GM21825 (cell line): ENCODE results near the gene FARP1.

ENCODE experiments used
- ATAC-seq: cut with Tn5 transposase; IDR thresholded peaks from one replicate; pipeline ENCODE4 v1.9.1; 2021; ENCODE audit warnings: mild to moderate bottlenecking, moderate library complexity; ENCODE audit not compliant: unreplicated experiment

FARP1 gene

DNA sequence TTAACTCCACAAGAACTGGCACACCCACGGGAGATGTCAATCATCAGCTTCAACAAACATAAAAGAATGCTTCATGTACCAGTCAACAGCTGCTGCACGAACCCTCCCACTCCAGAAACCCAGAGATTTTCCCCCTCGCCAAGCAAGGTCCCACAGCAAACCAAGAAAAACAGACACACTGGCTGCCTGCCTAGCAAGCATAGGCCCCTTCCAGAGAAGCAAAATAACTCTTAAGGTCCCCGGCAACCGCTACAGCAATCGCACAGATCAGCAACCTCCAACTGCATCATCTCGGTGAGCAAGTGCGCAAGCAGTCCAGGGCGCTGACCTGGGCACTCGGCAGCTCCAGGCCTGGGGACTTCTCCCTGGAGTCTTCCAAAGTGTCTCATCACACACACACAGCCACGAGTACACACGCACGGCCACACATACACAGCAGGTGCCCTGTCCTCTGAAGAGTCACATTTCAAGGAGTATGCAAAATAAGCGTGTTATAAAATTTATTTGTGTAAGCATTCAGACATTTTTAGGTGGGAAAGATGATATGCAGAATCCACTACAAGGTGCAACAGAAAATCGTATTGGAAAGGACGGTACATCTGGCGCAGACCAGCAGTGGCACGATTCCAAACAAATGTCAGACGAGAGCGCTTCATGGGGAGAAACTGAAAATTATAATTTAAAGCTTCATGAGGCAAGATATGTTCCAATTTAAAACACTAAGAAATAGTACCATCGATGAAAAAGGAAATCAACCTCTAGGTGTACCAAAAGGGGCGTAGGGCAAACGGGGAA, 309.0 kb downstream of the FARP1 start:
- ATAC-seq: no peak

DNA sequence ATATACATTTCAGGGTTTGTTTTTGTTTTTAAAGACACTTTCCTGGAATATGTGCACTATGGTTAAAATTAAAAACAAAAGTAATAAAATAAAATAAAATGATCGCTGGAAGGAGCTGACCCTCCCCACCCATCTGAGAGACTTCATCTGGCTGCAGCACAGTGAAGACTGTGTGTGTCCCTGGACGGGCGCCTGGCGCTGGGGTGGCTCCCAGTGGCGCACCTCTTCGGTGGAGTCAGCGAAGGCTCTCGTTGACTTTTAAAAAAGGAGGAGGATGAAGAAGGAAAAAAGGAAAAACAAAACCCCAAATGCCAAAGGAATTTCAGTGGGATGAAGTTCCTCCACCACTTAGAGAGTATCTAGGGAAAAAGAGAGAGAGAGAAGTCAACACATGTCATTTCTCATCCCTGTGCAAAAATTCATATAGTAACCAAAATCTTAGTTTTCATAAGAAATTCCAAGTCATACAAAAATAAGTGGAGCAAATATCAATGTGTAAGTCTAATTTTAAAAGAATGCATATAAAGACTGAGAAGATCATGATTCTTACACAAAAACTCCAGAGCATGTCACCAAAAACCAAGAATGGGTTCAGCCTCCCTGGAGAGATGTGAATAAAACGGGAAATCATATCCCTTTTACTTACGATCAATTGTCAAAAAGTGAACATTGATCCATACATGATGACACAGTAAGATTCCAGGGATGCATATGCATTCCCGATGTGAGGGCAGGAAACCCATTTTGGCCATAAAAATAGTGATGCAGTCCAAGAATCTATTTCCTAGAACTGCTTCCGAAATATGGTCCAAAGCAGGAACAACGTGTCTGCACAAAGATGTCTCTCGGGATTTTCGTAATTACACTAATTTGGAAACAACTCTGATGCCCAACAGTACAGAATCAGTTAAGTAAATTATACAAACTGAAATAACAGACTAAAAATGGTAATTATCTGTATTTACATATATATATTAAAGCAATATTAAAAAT, 310.3 kb downstream of the FARP1 start:
- ATAC-seq: no peak

DNA sequence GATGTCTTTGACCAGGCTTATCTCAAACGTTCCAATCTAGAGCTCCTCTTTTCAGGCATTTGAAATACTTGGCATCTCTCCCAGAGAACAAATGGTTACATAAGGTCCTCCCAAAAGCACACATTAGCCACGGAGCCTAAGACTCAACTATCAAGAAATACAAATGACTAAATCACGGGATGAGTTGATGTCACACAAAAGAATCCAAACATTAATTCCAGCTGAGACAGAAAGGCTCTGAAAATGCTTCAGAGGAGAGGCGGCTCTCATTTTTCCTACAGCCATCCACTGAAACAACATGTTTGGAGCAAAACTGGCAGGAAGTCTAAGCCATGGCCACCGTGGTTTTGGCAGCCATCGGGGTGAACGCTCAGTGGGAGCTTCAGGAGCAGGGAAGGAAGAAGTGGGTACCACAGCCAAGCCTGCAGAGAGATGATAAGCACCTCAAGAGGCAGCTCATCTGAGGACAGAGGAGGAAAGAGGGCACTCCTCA, 311.5 kb downstream of the FARP1 start:
- ATAC-seq: no peak

DNA sequence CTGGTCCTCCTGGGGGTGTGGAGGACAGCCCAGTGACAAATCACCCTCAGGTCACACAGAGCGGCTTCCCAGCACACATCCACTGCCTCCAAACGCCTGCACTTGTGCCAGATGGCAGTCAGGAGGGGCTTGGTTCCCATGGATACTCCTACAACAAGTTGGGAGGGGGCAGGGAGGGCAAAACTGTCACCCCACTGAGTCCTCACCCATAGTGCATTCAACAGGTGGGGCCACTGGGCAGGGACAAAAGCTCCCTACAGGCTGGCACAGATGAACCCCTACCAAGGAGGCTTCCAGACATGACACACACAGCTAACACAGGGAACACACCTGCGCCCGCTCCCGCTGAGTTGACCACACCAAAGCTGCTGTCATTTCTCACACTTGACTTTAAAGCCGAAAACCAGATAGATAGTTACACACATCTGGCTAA, 313.5 kb downstream of the FARP1 start:
- ATAC-seq: no peak

DNA sequence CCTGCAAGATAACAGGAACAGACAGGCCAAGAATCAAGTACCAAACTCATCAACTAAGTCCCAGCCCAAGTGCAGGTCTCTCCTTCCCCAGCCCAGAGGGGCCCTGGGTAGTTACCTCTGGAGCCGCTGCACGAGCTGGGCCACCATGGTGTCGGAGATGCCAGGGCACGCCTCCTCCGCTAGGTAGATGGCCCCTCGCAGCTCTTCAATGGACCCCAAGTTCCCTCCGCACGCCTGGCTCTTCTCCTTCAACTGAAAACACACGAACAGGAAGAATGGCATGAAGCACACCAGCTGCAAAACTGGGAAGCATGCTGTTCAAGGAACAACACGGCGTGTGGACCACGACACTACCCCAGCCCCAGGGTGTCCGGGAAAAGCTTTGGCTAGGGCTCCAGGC, 314.2 kb downstream of the FARP1 start:
- ATAC-seq: no peak

DNA sequence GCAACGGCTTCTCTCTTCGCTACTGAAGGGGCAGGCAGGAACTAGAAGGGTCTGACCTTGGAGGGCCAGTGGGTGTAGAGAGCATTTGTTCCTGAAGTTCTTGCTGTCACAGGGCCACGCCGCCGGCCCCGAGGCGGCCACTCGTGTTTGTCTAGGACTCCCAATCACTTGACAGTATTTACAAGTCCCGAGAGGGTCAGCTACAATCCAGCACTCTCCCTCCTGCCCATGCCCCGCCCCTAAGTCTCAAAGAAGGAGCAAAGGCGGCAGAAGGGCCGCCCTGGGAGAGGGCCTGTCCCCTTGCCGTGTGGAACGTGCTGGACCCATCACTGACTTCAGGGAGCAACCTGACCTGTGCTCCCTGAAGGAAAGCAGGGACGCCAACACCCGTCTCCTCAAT, 315.5 kb downstream of the FARP1 start:
- ATAC-seq: no peak

DNA sequence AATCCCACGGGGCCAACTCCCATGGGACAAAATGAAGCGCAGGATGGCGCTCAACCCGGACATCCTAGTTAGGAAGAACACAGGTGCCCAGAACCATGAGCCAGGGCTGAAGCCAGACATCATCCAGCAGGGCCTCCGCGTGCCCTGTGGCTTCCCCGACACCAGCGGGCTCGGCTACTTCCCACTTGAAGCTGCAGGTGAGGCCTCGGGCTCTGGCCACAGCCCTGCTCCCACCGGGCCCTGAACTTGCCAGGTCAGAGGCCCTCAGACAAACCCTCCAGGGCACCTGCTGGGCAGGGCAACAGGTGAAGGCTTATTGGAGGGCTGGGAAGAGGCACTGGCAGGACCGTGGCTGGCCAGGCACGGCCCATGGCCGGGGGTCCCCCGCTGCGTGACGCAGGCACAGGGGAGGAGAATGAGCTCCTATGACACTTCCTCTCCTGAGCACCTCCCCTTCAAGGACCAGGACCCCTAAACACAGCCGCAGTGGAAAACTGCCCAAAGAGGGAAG, 316.3 kb downstream of the FARP1 start:
- ATAC-seq: no peak

DNA sequence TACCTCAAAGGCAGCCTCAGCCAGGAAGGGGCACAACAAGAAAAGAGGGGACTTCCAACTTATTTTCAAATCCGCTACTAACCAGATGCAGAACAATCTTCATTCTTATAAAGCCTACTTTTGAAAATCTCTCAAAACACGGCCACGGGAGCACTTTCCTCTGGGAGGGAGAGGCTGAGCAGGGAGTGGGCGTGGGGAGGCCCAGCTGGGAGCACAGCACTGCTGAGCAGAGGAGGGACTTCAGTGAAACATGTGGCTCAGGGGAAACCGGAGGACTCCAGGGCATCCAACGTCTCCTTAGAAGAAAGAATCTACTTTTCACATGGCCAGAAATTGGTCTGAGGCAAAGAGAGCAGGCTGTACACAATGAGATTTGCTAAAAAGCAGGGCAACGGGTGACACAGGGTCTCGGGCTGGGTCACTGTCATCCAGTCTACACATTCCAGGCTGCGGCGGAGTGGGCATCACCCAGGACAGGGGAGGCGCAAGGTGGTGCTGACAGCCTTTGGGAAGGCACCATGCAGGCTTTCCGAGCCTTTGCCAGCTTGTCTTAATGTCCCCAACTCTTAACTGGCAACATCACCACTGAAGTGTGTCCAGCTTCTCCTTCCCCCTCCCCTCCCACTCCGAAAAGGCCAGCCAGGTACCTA, 317.0 kb downstream of the FARP1 start:
- no peak for ATAC-seq

DNA sequence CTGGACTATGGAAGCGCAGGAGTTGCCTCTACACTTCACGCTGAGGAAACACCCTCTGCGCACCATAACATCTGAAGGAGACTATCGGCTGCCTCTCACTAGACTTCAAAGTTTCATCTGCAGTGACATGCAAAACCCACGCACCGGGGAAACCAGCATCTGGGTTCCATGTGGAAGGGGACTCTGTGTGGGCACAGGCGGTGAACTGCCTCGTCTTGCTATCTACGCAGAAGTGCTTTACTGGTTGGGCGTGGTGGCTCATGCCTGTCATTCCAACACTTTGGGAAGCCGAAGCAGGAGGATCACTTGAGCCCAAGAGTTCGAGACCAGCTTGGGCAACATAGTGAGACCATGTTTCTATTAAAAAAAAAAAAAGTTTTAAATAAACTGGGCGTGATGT, 317.6 kb downstream of the FARP1 start:
- no peak for ATAC-seq

DNA sequence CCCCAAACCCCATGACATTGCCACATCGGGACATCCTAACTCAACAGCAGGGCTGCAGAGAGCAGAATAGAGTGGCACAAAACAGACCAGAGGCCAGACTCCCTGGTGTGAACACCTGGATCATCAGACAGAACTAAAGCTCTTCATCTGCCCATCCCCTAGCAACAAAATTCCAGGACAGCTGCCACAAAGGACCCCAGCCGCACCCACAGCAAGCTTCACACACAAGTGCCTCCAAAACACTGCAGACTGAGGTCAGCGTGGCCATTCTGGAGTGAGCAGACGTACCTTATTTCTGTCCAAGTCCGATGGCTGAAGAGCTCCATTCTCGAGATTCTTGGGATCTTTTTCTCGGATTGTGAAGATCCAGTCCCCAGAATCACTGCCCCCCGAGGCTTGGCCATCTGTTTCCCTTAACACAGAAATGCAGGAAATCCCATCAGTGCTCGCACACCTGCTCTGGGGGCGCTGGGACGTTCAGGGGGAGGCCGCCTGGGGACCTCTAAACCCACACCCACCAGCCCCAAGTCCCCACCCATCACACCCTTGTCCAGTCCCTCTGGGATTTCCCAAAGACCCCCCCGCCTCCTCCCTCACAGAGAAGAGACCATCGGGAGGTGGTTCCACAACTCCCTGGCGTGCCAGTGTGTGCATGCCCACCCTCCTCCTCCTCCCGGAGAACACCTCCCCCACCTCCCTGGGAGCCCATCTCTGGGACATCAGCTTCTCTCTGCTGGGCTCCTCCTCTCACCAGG, 318.8 kb downstream of the FARP1 start:
- no peak for ATAC-seq

DNA sequence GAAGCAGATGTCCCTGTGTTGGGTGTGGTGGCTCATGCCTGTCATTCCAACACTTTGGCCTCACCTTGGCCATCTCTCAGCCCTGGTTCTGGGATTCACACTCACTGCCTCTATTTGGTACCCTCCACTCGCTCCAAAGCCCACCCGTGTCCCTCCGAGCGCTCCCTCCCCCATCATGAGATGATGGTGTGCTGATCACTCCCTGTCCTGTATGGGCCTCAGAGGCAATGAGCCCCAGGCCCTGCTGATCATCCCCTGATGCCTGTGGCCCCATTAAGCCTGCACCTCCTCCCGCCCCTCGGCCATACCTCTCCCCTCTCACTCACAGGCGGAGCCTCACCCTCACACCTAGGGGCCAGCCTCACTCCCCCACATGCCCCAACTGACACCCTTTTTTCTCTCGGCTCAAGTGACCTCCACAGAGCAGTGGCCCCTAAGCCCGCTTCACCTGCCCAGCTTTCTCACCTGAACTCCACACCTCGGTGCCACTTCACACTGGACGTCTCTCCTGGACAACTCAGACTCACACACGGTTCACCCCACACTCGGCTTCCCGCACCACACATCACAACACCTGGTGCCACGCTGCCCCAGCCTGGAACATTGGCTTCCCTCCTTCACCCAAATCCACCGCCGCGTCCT, 319.5 kb downstream of the FARP1 start:
- ATAC-seq: no peak

DNA sequence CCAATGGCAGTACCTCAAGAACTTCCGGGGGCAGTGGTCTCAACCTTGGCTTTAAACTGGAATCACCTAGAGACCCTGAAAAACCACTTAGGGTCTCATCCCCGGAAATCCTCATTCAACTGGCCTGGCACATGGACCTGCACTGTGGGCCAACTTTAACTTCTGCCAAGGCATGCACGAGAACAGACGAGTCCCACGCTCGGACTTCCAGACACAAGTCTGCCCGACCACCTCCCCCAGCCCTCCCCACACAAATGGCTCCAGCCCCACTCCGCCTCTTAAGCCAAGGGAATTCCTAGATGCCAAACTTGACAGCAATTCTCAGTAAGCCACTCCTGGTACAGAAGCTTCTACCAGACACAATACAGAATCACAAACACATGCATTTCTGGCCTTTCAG, 320.1 kb downstream of the FARP1 start:
- no peak for ATAC-seq

DNA sequence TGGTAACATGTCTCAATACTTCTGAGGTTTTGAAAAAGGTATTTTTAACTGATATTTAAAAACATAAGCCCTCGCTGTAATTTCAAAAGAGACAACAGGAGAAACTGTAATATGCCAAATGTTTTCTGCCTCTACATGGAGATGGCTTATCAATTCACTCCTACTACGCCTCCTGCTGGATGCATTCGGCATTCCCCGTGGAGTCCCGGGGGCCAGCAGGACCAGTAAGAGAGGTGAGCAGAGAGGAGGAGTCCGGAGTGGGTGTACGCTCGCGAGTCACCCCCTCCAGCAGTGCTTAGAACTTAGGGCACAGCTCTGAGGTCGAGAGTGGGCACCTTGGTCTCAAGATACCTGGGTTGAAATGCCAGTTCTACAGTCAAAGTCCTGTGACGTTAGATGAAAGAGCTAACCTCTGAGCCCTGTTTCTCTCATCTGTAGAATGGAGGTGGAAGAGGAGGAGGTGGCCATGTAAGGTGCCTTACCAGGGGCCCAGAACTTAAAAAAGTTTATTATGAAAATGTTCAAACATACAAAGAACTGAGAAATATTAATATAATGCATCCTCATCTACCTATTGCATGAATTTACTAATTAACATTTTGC, 323.8 kb downstream of the FARP1 start:
- ATAC-seq: no peak

DNA sequence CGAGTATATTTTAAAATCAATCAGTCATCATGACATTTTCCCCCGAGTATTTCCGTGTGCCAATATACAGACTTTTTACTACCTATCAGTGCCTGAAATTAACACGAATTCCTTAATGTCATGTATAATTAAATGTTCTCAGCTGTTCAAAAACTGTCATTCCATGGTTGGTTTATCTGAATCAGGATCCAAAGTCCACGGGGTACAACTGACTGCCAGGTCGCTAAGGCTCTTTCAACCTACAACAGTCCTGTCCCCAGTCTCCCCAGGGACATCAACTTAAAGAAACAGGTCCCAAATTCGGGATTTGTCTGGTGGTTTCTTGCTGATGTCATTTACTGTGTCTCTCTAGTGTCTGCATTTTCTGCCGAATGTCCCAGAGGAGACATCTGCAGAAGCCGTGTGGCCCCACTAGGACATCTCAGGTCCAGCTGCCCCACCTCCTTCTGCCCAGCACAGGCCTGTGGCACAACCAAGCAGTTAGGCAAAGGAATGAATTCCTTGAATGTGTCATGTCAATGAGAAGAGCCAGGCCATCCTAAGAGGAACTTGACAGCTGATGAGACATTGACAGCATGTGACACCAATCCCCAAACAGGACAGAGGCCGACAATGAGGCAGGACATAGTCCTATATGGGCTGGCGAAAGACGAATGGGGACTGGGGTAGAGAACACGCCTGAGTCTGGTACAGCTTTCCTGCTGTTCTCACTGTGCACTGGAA, 324.5 kb downstream of the FARP1 start:
- no peak for ATAC-seq

DNA sequence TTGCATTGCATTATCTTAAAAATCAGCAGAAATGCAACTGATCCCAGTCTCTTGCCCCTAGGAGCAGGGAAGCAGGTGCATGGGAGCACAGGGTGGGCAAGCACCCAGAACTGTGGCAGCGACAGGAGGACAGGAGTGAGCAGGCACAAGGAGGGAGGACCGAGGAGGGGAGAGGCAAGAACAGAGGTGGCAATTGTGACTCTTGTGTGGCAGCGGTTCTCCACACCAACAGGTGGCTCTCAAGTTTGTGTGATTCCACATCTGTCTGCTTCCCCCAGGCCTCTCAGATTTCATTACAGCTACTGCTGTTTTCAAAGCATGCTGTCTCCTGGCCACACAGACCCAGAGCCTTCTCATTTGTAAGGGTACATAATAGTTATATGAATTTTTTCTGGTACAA, 325.5 kb downstream of the FARP1 start:
- no peak for ATAC-seq

DNA sequence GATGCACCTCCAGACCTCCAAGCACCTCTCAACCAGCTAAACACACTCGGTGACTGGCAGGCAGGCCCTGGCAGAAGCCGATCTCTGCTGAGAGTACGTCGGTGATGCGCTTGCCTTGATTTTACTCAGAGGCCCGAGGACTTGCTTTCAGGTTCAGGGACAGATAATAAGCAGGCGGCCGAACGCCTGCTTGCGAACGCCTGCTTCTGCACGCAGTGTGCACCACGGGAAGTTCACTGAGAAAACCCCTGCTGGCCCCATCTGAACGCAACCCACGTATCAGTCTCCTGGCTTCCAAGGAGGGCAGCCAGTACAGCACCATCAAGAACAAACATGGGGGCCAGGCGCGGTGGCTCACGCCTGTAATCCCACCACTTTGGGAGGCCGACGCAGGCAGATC, 326.0 kb downstream of the FARP1 start:
- no peak for ATAC-seq

DNA sequence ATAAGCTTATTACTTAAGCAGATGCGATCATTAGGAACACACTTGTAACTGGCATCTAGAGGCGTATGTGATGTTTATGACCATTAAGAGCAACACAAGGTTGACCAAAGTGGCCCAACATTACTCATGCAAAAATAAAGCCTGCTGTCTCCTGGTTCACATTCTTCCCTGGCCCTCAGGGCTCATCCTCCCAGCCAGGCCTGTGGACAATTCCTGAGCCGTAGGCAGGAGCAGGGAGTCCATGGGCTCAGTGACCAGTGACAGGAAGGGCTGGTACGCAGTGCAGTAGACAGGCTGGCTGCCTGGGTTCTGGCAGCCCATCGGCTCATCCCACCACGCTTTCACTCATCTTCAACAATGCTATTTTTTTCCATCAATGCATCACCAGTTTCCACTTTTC, 328.0 kb downstream of the FARP1 start:
- ATAC-seq: no peak

DNA sequence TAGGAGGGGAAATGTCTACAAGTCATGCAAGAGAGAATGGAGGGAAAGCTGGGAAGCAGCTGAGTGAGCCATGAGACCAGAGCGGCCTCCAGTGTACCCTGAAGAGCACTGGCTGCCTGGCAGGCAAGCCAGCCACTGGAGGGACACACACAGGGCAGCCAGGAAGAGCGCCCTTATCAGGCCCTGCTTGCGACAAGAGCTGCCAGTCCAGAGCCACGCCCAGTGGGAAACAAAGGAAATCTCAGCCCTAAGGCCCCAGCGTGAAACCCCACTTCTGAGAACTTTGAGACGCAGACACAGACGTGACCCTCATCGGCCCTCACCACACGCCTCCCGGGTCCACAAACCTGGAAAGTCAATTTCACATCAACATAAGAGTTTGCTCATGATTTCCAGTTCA, 329.0 kb downstream of the FARP1 start:
- ATAC-seq: no peak
